Activated naive CD4-positive, alpha-beta T cell treated with anti-CD3 and anti-CD28 coated beads, Interleukin-2, amount 50 U/mL, for 72 hours (primary cell): ENCODE data around the gene RET. TPM values are rescaled to one million over a fixed set of nuclear protein-coding genes. Genes with fewer than 3 reads are reported as not detected.
"Not testable (repeated sequence)": the region's sequence is repeated elsewhere in the genome, so short reads cannot be mapped to it uniquely, and the experiment has no call there.

Experiments
- ATAC-seq, 2 donors: fragments of 150-1000 bp; cut with Tn5 transposase; 2 replicates each; pipeline ENCODE4 v1.10.0; 2021; ENCODE audit warnings: mild to moderate bottlenecking in 2 of 2, moderate library complexity in 2 of 2
- DNase-seq, 2 donors: peaks; one replicate each; pipeline ENCODE4 v3.0.0; 2021 to 2022; ENCODE audit warnings: low spot score in 2 of 2
- H3K27ac Mint-ChIP-seq, 2 donors: one replicate each; pipeline ENCODE4 v1.8.0; 2022; ENCODE audit warnings: mild to moderate bottlenecking in 2 of 2, mixed read lengths in 2 of 2
- H3K36me3 Mint-ChIP-seq, 2 donors: one replicate each; pipeline ENCODE4 v1.8.0; 2022; ENCODE audit warnings: mixed read lengths in 2 of 2
- H3K9me3 Mint-ChIP-seq, 2 donors: one replicate each; pipeline ENCODE4 v1.8.0; 2022; ENCODE audit warnings: mixed read lengths in 2 of 2
- total RNA-seq, 2 donors: library from RNA; stranded (reverse); gene quantifications; one replicate each; pipeline ENCODE4 v1.2.3, GENCODE V29; 2022

Gene RET
- total RNA-seq, 2 donors from 2014 or later = 0.45 TPM; not detected in 1

DNA sequence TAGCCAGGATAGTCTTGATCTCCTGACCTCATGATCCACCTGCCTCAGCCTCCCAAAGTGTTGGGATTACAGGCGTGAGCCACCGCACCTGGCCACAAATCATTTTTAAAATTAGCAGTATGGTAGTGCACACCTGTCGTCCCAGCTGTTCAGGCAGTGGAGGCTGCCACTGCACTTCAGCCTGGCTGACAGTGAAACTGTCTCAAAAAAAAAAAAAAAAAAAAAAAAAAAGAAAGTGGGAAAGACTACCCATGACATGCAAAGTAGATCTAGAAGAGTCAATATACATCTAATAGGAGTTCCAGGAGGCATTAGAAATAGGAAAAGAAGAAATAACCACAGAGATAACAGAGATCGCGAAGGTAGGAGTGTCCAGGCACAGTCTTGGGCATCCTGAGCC lies 64.6 kb downstream of the RET start:
- peak overlapping the region in 1 of 2 donors; percentile 77 for H3K27ac Mint-ChIP-seq
- DNase-seq (no peak), ATAC-seq (no peak)
- peaks cover 14 to 24% of the 10 kb centered on the region in 2 donors for H3K36me3 Mint-ChIP-seq
- H3K9me3 Mint-ChIP-seq = no peaks in the 10 kb centered on the region

DNA sequence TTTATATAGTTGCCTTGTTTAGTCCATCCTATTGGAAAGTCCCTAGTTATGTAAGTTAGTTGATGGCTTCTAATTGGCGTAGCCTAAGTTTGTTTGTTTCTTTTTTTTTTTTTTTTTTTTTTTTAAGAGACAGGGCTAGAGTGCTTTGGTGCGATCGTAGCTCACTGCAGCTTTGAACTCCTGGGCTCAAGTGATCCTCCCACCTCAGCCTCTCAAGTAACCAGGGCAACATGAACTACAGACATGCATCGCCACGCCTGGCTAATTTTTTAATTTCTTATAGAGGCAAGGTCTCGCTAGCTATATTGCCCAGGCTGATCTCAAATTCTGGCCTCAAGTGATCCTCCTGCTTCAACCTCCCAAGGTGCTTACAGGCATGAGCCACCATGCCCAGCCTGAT lies 68.4 kb downstream of the RET start:
- ATAC-seq (no peak), DNase-seq (no peak)
- Mint-ChIP-seq H3K27ac (peak overlapping the region in 1 of 2 donors; percentile 68), H3K36me3 (peaks cover 0 to 29% of the 10 kb centered on the region in 2 donors), H3K9me3 (no peaks in the 10 kb centered on the region)

DNA sequence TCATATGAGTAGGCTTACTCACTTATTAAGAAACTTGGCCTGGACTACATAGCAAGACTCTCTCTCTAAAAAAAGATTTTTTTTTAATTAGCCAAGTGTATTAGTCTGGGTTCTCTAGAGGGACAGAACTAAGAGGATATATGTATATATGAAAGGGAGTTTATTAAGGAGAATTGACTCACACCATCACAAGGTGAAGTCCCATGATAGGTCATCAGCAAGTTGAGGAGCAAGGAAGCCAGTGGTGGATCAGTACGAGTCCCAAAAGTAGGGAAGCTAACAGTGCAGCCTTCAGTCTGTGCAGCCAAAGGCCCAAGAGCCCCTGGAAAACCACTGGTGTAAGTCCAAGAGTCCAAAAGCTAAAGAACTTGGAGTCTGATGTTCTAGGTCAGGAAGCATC lies 69.1 kb downstream of the RET start:
- not testable (repeated sequence) for H3K9me3 Mint-ChIP-seq, ATAC-seq, DNase-seq
- Mint-ChIP-seq H3K27ac (peak overlapping the region in 1 of 2 donors; percentile 68), H3K36me3 (peaks cover 0 to 23% of the 10 kb centered on the region in 2 donors)

DNA sequence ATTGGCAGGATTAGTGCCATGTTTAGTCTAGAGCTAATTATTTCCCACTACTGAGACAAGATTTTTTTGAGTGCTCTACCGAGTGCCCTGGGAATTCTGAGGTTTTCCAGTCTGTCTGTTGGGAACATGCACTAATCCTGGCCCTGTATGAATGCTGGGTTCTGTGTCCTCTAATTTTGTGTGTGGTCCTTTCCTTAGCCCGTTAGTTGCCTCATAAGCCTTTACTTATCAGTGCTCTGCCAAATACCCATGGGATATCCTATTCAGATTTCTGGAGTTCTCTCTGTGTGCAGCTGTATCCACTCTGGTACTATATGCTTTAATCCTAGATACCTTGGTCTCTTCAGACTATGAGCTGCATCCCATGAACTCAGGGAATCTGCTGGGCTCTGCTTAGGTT lies 74.5 kb downstream of the RET start:
- H3K36me3 Mint-ChIP-seq = peaks cover 0 to 23% of the 10 kb centered on the region in 2 donors
- DNase-seq (no peak), ATAC-seq (no peak)
- no peaks in the 10 kb centered on the region for H3K9me3 Mint-ChIP-seq
- H3K27ac Mint-ChIP-seq = no peak overlapping the region

DNA sequence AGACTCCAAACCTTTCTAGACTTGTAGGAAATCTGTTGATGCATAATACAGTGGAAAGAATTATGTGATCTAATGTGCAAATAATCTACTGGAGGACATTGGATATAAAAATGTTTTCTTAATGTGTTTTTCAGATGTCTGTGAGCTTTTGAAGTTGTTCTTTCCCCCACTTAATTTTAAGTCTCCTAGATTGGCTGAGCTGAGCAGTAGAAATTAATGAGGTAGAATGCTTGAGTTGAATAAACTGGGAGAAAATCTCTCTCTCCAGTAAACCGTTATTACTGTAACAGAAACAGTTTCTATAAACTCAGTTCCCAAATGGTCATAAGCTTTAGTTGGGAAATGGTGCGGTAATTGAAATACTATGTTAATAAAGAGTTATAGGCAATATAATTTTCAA lies 77.0 kb downstream of the RET start:
- no peak overlapping the region for H3K27ac Mint-ChIP-seq
- ATAC-seq = no peak

GRCh38 chr10:43155221-43155620 lies 78.4 kb downstream of the RET start:
- ATAC-seq (no peak), DNase-seq (no peak)
- Mint-ChIP-seq H3K9me3 (peaks cover 0 to 4% of the 10 kb centered on the region in 2 donors), H3K27ac (no peak overlapping the region), H3K36me3 (peaks cover 0 to 7% of the 10 kb centered on the region in 2 donors)

More for the DNA sequence above, 77.0 kb downstream of the RET start:
- Mint-ChIP-seq H3K9me3 (peaks cover 0 to 4% of the 10 kb centered on the region in 2 donors), H3K36me3 (peaks cover 0 to 12% of the 10 kb centered on the region in 2 donors)
- DNase-seq = no peak

DNA sequence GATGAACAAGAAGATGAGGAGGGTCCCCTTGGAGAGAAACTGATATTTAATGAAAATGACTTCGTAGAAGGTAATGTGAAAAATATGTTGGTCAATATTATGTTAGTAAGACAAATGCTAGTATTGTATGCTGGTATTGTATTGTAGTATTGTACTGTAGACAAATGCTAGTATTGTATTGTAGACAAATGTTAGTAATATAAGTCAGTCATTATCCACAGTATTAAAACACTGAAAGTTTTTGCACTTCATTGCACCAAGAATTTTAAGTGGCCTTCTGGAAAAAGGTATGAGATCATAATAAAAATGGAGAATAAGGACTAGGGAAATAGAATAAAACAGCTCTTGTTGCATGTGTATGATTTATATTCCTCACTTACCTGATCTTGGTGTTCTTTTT lies 78.9 kb downstream of the RET start:
- H3K36me3 Mint-ChIP-seq = peaks cover 0 to 7% of the 10 kb centered on the region in 2 donors
- no peak overlapping the region for H3K27ac Mint-ChIP-seq
- peaks cover 0 to 4% of the 10 kb centered on the region in 2 donors for H3K9me3 Mint-ChIP-seq
- ATAC-seq = no peak
- no peak for DNase-seq

- Mint-ChIP-seq H3K9me3 (peaks cover 0 to 4% of the 10 kb centered on the region in 2 donors), H3K36me3 (peaks cover 7 to 15% of the 10 kb centered on the region in 2 donors), H3K27ac (peak overlapping the region in 1 of 2 donors; percentile 60)
- ATAC-seq = no peak
- no peak for DNase-seq
Observed at GRCh38 chr10:43156590-43157341, 79.9 kb downstream of the RET start.

- peaks cover 17 to 28% of the 10 kb centered on the region in 2 donors for H3K36me3 Mint-ChIP-seq
- no peak overlapping the region for H3K27ac Mint-ChIP-seq
- ATAC-seq (no peak), DNase-seq (no peak)
- H3K9me3 Mint-ChIP-seq = peaks cover 0 to 4% of the 10 kb centered on the region in 2 donors
Observed at GRCh38 chr10:43158636-43159035, 81.8 kb downstream of the RET start.

GRCh38 chr10:43160046-43160920 lies 83.4 kb downstream of the RET start:
- peak; percentile 84 to 85 for ATAC-seq
- H3K27ac Mint-ChIP-seq = peak overlapping the region; percentile 87 to 95
- peaks cover 17 to 36% of the 10 kb centered on the region in 2 donors for H3K36me3 Mint-ChIP-seq
- peak in 1 of 2 donors; percentile 36 for DNase-seq
- peaks cover 0 to 4% of the 10 kb centered on the region in 2 donors for H3K9me3 Mint-ChIP-seq

GRCh38 chr10:43160921-43161255 lies 84.0 kb downstream of the RET start:
- no peak for DNase-seq
- H3K9me3 Mint-ChIP-seq = peaks cover 0 to 4% of the 10 kb centered on the region in 2 donors
- peak overlapping the region; percentile 87 to 95 for H3K27ac Mint-ChIP-seq
- peak; percentile 88 to 92 for ATAC-seq
- H3K36me3 Mint-ChIP-seq = peaks cover 17 to 36% of the 10 kb centered on the region in 2 donors

DNA sequence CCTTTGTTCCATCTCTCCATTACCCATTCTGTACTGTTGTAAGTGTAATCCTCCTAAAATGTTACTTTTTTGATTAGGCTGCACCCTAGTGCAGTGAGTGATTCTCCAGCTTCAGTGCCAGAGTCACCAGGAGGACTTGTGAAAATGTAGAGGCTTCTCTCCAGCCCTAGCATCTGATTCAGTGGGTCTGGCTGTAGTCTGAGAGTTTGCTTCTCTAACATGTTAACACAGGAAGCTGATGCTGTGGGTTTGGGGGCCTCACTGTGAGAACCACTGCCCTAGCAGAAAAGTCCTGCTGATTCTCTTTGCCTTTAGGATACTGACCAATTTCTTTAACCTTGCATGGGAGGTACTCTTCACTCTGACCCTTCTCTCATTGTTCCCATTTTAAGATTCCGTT lies 85.7 kb downstream of the RET start:
- no peak for ATAC-seq
- H3K27ac Mint-ChIP-seq = peak overlapping the region in 1 of 2 donors; percentile 11
- no peaks in the 10 kb centered on the region for H3K9me3 Mint-ChIP-seq
- DNase-seq = no peak
- H3K36me3 Mint-ChIP-seq = peaks cover 17 to 29% of the 10 kb centered on the region in 2 donors

- peaks cover 27 to 49% of the 10 kb centered on the region in 2 donors for H3K36me3 Mint-ChIP-seq
- peak overlapping the region in 1 of 2 donors; percentile 17 for H3K27ac Mint-ChIP-seq
- no peak for DNase-seq
- ATAC-seq = peak in 1 of 2 donors; percentile 76
- no peaks in the 10 kb centered on the region for H3K9me3 Mint-ChIP-seq
Observed at GRCh38 chr10:43166207-43166879, 89.5 kb downstream of the RET start.

- peak in 1 of 2 donors; percentile 55 for ATAC-seq
- no peak for DNase-seq
- no peak overlapping the region for H3K27ac Mint-ChIP-seq
- no peaks in the 10 kb centered on the region for H3K9me3 Mint-ChIP-seq
- peaks cover 21 to 42% of the 10 kb centered on the region in 2 donors for H3K36me3 Mint-ChIP-seq
Observed at GRCh38 chr10:43166880-43167497, 90.1 kb downstream of the RET start.

DNA sequence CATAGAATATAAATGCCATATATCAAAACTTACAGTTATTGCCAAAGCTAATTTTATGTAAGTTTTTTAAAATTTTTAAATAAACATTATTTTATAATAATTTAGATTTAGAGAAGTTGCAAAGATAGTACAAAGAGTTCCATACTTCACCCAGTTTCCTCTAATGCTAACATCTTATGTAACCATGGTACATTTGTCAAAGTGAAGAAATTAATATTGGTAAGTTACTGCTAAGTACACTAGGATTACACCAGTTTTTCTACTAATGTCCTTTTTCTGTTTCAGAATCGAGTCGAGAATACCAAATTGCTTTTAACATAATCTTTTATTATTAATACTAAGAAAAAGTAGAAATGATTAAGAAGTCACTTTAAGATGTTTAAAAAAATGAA lies 90.6 kb downstream of the RET start:
- no peak for ATAC-seq
- peaks cover 21 to 42% of the 10 kb centered on the region in 2 donors for H3K36me3 Mint-ChIP-seq
- H3K9me3 Mint-ChIP-seq = no peaks in the 10 kb centered on the region
- H3K27ac Mint-ChIP-seq = no peak overlapping the region
- DNase-seq = no peak

GRCh38 chr10:43170491-43170890 lies 93.6 kb downstream of the RET start:
- no peak overlapping the region for H3K27ac Mint-ChIP-seq

More at GRCh38 chr10:43170491-43170890, 93.6 kb downstream of the RET start:
- no peaks in the 10 kb centered on the region for H3K9me3 Mint-ChIP-seq
- no peak for DNase-seq
- ATAC-seq = no peak
- H3K36me3 Mint-ChIP-seq = peaks cover 29 to 38% of the 10 kb centered on the region in 2 donors
